HepG2 (cell line): ENCODE data around the gene CALML6. TPM values are rescaled to one million over a fixed set of nuclear protein-coding genes. Genes with fewer than 3 reads are reported as not detected.
A peak's percentile ranks its signal among the peaks of the same experiment; 100 is the strongest.

Source experiments
- HNRNPK ChIP-seq: fragments of 200-400 bp; formaldehyde crosslinking; IDR thresholded peaks from 2 replicates; pipeline ENCODE4 v1.6.1; 2018; ENCODE audit warnings: low read length, low read depth, moderate library complexity, mild to moderate bottlenecking; ENCODE audit not compliant: poor library complexity, severe bottlenecking
- IKZF1 ChIP-seq: fragments of 450-650 bp; IDR thresholded peaks from 2 replicates; pipeline ENCODE4 v1.7.1; 2016
- MAFK ChIP-seq, 2 experiments: IDR thresholded peaks in 1 of 2; conservative IDR thresholded peaks in 1 of 2; 2 replicates each; pipeline ENCODE4 v1.6.1; 2011; ENCODE audit warnings: improper control_type of control experiment in 2 of 2, low read length in 2 of 2
- MEF2D ChIP-seq: sonication (generic); formaldehyde crosslinking; IDR thresholded peaks from 2 replicates; pipeline ENCODE4 v1.5.1; 2020; ENCODE audit warnings: mild to moderate bottlenecking, missing genetic modification reagents
- PRMT3 ChIP-seq: sonication (generic); formaldehyde crosslinking; IDR thresholded peaks from 2 replicates; pipeline ENCODE4 v1.8.1; 2022; ENCODE audit warnings: low read depth, mild to moderate bottlenecking, moderate library complexity, missing genetic modification reagents, borderline replicate concordance
- SALL1 ChIP-seq: sonication (generic); formaldehyde crosslinking; IDR thresholded peaks from 2 replicates; pipeline ENCODE4 v1.8.0; 2022; ENCODE audit warnings: mild to moderate bottlenecking, missing genetic modification reagents
- TOPORS ChIP-seq: sonication (generic); formaldehyde crosslinking; IDR thresholded peaks from 2 replicates; pipeline ENCODE4 v1.8.0; 2023; ENCODE audit warnings: mild to moderate bottlenecking, missing genetic modification reagents
- XRCC5 ChIP-seq: fragments of 200-400 bp; formaldehyde crosslinking; optimal IDR thresholded peaks from 2 replicates; pipeline ENCODE3; 2017; ENCODE audit warnings: mild to moderate bottlenecking, low read length
- ZKSCAN1 ChIP-seq: fragments of 150-350 bp; IDR thresholded peaks from 2 replicates; pipeline ENCODE4 v1.6.1; 2014; ENCODE audit warnings: low read length
- ZNF343 ChIP-seq: sonication (generic); formaldehyde crosslinking; IDR thresholded peaks from 2 replicates; pipeline ENCODE4 v1.4.0; 2020; ENCODE audit warnings: mild to moderate bottlenecking, missing genetic modification reagents
- ZNF441 ChIP-seq: sonication (generic); formaldehyde crosslinking; IDR thresholded peaks from 2 replicates; pipeline ENCODE4 v1.7.0; 2021; ENCODE audit warnings: missing genetic modification reagents, borderline replicate concordance
- ZNF589 ChIP-seq: sonication (generic); formaldehyde crosslinking; conservative IDR thresholded peaks from 2 replicates; pipeline ENCODE4 v1.8.0; 2022; ENCODE audit warnings: mild to moderate bottlenecking, moderate library complexity, missing genetic modification reagents
- polyA plus RNA-seq, 8 experiments: library from polyadenylated mRNA; depleted of rRNA in 3 of 8; stranded (reverse) in 7 of 8; unstranded in 1 of 8; fragments of >200 nt; fragmentation: Illumina TruSeq in 4 of 8; extraction: Trizol in 4 of 8; gene quantifications; 2 replicates each; pipeline versions ENCODE4 v1.2.1 to v1.2.3, GENCODE V29; 2011 to 2016; ENCODE audit warnings: low read depth in 4 of 8, missing spikeins in 1 of 8, mixed read lengths in 1 of 8; ENCODE audit not compliant: insufficient read depth in 1 of 8
- total RNA-seq, 5 experiments: library from RNA; depleted of rRNA; stranded (reverse); fragments of >200 nt; fragmentation: Illumina TruSeq; extraction: Trizol; gene quantifications; 2 replicates each; pipeline ENCODE4 v1.2.3, GENCODE V29; 2016; ENCODE audit warnings: low read depth in 1 of 5
- TF ChIP-seq, protein P1 (sequence below): sonication (generic); formaldehyde crosslinking; IDR thresholded peaks from 2 replicates; pipeline ENCODE4 v1.9.0; 2021; ENCODE audit warnings: mild to moderate bottlenecking, missing genetic modification reagents
- TF ChIP-seq, protein P2 (sequence below): sonication (generic); formaldehyde crosslinking; IDR thresholded peaks from one replicate; pipeline ENCODE4 v1.5.1; 2020; ENCODE audit warnings: mild to moderate bottlenecking, missing genetic modification reagents; ENCODE audit errors: not compliant biosample characterization

Gene CALML6
- total and polyA plus RNA-seq, 2 of the 13 experiments (the other 11 are each of a cell fraction or from before 2014, with no cell fraction given) = 0.11 to 0.12 TPM

- TF ChIP-seq, protein P1, sequence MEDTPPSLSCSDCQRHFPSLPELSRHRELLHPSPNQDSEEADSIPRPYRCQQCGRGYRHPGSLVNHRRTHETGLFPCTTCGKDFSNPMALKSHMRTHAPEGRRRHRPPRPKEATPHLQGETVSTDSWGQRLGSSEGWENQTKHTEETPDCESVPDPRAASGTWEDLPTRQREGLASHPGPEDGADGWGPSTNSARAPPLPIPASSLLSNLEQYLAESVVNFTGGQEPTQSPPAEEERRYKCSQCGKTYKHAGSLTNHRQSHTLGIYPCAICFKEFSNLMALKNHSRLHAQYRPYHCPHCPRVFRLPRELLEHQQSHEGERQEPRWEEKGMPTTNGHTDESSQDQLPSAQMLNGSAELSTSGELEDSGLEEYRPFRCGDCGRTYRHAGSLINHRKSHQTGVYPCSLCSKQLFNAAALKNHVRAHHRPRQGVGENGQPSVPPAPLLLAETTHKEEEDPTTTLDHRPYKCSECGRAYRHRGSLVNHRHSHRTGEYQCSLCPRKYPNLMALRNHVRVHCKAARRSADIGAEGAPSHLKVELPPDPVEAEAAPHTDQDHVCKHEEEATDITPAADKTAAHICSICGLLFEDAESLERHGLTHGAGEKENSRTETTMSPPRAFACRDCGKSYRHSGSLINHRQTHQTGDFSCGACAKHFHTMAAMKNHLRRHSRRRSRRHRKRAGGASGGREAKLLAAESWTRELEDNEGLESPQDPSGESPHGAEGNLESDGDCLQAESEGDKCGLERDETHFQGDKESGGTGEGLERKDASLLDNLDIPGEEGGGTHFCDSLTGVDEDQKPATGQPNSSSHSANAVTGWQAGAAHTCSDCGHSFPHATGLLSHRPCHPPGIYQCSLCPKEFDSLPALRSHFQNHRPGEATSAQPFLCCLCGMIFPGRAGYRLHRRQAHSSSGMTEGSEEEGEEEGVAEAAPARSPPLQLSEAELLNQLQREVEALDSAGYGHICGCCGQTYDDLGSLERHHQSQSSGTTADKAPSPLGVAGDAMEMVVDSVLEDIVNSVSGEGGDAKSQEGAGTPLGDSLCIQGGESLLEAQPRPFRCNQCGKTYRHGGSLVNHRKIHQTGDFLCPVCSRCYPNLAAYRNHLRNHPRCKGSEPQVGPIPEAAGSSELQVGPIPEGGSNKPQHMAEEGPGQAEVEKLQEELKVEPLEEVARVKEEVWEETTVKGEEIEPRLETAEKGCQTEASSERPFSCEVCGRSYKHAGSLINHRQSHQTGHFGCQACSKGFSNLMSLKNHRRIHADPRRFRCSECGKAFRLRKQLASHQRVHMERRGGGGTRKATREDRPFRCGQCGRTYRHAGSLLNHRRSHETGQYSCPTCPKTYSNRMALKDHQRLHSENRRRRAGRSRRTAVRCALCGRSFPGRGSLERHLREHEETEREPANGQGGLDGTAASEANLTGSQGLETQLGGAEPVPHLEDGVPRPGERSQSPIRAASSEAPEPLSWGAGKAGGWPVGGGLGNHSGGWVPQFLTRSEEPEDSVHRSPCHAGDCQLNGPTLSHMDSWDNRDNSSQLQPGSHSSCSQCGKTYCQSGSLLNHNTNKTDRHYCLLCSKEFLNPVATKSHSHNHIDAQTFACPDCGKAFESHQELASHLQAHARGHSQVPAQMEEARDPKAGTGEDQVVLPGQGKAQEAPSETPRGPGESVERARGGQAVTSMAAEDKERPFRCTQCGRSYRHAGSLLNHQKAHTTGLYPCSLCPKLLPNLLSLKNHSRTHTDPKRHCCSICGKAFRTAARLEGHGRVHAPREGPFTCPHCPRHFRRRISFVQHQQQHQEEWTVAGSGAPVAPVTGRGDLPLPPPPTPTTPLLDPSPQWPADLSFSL (CRISPR knock-in tag) = peak; percentile 73
- TF ChIP-seq HNRNPK = no peak
- no peak for TF ChIP-seq TOPORS (CRISPR knock-in tag)
- TF ChIP-seq ZNF589 = no peak
- TF ChIP-seq SALL1 (CRISPR knock-in tag) = peak; percentile 83
- peak; percentile 81; the same call in 1 of the 2 replicates for TF ChIP-seq ZNF441 (CRISPR knock-in tag)
- TF ChIP-seq IKZF1 = no peak
- 0 out of 2 replicates have a peak, but pooled peaks have one; percentile 85 for TF ChIP-seq PRMT3
- TF ChIP-seq ZNF343 (CRISPR knock-in tag) = 0 out of 2 replicates have a peak, but pooled peaks have one; percentile 38
- no peak for TF ChIP-seq MAFK (conservative IDR thresholded peaks at IDR 0.05 in 1 of 2, IDR thresholded peaks at IDR 0.05 in 1 of 2; ENCODE audit: low read length in 2 of 2)
- no peak for TF ChIP-seq XRCC5
- TF ChIP-seq ZKSCAN1 = no peak
- TF ChIP-seq, protein P2, sequence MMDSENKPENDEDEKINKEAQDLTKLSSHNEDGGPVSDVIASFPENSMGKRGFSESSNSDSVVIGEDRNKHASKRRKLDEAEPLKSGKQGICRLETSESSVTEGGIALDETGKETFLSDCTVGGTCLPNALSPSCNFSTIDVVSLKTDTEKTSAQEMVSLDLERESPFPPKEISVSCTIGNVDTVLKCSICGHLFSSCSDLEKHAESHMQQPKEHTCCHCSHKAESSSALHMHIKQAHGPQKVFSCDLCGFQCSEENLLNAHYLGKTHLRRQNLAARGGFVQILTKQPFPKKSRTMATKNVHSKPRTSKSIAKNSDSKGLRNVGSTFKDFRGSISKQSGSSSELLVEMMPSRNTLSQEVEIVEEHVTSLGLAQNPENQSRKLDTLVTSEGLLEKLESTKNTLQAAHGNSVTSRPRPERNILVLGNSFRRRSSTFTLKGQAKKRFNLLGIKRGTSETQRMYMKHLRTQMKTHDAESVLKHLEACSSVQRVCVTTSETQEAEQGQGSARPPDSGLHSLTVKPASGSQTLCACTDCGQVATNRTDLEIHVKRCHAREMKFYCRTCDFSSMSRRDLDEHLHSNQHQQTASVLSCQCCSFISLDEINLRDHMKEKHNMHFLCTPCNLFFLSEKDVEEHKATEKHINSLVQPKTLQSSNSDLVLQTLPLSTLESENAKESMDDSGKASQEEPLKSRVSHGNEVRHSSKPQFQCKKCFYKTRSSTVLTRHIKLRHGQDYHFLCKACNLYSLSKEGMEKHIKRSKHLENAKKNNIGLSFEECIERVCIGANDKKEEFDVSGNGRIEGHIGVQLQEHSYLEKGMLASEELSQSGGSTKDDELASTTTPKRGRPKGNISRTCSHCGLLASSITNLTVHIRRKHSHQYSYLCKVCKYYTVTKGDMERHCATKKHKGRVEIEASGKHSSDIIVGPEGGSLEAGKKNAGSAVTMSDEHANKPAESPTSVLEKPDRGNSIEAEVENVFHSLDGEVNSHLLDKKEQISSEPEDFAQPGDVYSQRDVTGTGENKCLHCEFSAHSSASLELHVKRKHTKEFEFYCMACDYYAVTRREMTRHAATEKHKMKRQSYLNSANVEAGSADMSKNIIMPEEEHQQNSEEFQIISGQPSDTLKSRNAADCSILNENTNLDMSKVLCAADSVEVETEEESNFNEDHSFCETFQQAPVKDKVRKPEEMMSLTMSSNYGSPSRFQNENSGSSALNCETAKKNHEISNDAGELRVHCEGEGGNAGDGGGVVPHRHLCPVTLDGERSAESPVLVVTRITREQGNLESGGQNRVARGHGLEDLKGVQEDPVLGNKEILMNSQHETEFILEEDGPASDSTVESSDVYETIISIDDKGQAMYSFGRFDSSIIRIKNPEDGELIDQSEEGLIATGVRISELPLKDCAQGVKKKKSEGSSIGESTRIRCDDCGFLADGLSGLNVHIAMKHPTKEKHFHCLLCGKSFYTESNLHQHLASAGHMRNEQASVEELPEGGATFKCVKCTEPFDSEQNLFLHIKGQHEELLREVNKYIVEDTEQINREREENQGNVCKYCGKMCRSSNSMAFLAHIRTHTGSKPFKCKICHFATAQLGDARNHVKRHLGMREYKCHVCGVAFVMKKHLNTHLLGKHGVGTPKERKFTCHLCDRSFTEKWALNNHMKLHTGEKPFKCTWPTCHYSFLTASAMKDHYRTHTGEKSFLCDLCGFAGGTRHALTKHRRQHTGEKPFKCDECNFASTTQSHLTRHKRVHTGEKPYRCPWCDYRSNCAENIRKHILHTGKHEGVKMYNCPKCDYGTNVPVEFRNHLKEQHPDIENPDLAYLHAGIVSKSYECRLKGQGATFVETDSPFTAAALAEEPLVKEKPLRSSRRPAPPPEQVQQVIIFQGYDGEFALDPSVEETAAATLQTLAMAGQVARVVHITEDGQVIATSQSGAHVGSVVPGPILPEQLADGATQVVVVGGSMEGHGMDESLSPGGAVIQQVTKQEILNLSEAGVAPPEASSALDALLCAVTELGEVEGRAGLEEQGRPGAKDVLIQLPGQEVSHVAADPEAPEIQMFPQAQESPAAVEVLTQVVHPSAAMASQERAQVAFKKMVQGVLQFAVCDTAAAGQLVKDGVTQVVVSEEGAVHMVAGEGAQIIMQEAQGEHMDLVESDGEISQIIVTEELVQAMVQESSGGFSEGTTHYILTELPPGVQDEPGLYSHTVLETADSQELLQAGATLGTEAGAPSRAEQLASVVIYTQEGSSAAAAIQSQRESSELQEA = peak; percentile 30
- TF ChIP-seq MEF2D (CRISPR knock-in tag) = peak; percentile 86
These were observed 27.9 kb downstream of the CALML6 start (continued) for GRCh38 chr1:1942753-1943656.
